Activated CD4-positive, alpha-beta T cell treated with anti-CD3 and anti-CD28 coated beads for 24 hours (primary cell): Measurements from ENCODE around the gene KCTD17.
A peak's percentile ranks its signal among the peaks of the same experiment; 100 is the strongest.

ENCODE experiments used
- DNase-seq, 2 donors: peaks; one replicate each; pipeline ENCODE4 v3.0.0-alpha.2; 2020; ENCODE audit warnings: low read depth in 2 of 2

Gene KCTD17

DNA sequence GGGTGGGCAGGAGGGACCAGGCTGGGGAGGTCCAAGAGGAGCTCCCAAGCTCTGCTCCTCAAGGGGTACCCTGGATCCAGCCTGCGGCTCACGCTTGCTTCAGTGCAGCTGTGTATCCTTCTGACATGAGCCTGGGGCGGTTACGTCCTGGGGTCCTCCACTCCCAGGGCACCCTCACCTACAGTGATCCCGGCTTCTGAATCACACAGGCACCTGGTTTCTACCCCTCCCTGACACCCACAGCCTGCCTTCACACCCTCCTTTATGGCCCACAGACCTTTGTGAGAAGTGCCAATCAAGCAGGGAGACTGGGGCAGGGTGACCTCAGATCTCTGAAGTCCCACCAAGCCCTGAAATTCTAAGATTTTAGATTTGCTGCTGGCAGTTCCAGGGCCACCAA is 30.5 kb upstream of the KCTD17 start:
- DNase-seq: no peak

DNA sequence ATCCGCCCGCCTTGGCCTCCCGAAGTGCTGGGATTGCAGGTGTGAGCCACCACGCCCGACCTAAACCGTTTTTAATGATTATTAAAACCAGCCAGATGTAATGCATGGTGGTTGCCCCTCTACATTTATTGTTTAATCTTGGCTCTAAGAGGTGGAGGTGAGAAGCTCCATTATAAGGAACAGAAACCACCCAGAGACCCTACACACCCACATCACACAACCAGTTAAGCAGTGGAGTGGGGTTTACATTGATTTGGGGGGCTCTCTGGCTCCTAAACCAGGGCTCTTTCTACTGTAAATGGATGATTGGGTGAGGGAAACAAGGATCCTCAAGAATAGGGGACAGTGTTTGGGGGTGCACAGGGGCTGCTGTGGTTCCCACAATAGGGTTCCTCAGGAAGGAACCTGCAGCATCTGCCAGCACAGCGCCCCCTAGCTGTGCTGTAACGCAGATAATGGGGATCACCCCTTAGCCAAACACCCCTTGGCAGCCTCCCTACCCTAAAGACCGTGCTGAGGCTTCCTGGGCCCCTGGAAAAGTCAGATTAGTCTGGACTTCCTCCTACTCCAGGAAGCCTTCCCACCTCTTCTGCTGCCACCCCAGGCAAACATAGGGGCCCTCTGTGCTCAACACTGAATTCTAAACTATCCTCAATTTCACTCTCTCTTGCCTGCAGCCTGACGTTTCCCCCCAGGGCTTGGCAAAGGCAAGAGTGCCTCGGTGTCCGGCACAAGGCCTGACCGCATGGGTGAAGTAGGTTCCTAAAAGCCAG is 29.6 kb upstream of the KCTD17 start:
- DNase-seq: peak; percentile 35 to 47

DNA sequence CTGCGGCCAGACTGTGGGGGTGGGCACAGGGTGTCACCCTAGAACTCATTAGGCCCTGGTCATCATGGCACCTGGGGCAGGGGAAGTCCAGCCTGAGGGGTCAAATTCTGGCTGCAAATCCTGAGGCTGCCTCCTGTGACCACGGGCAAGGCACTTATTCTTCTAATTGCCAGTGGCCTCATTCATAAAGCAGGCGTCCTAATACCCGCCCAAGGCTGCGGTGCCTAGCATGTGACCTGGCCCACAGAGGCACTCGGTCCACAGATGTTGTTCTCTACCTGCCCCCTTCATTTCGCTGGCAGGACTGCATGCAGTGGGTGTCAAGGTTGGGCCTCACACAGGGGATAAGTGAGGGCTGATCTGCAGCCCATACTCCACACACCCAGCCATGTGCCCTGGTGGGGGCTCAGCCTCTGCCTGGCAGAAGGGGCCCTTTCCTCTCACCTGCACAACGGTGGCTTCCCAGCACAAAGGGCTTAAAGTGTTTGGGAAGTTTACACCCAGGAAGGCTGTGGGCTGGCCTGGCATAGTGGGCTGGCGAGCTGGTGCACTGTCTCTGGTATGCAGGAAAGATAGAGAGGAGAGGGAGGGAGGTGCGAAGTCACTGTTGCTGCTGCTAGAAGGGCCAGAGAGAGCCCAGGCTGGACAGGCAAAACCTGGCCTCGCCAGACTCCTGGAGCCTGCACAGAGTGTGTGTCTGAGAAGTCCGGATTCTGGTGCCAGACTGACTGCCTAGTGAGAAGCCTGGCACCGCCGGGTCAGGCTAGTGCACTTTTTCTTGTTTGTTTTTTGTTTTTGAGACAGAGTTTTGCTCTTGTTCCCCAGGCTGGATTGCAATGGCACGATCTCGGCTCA is 28.8 kb upstream of the KCTD17 start:
- no peak for DNase-seq

DNA sequence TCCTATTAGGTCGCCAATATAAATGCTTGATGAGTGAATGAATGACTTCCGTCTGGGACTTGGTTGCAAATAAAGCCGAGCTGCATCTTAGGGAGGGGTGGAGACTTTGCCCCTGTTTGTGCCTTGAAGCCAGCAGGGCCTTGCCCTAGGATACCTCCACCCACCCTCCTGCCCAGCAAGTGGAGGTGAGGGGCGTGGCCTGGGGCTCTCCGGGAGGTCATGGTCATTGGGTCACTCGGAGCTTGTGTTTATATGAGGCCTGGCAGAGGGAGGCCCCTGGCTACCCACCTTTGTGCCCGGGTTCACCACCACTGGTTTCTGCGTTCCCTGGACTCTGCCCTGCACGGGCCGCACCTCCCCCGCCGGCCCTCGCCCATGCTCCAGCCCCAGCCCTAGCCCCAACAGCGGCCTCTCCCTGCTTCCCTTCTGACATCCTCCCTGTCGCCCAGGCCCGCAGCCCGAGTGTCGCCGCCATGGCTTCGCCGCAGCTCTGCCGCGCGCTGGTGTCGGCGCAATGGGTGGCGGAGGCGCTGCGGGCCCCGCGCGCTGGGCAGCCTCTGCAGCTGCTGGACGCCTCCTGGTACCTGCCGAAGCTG is 27.7 kb upstream of the KCTD17 start:
- no peak for DNase-seq

DNA sequence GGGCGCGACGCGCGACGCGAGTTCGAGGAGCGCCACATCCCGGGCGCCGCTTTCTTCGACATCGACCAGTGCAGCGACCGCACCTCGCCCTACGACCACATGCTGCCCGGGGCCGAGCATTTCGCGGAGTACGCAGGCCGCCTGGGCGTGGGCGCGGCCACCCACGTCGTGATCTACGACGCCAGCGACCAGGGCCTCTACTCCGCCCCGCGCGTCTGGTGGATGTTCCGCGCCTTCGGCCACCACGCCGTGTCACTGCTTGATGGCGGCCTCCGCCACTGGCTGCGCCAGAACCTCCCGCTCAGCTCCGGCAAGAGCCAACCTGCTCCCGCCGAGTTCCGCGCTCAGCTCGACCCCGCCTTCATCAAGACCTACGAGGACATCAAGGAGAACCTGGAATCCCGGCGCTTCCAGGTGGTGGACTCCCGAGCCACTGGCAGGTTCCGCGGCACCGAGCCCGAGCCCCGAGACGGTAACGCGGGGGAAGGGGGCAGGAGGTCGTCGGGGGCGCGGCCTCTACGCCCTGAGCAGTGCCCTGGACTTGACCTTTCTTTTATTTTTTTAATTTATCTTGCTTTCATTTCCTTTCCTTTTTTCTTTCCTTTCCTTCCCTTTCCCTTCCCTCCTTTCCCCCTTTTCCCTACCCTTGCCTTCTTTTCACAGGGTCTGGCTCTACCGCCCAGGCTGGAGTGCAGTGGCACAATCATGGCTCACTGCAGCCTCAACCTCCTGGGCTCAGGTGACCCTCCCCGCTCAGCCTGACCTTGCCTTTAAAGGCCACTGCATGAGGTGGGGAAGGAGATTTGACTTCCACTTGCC is 27.0 kb upstream of the KCTD17 start:
- no peak for DNase-seq

DNA sequence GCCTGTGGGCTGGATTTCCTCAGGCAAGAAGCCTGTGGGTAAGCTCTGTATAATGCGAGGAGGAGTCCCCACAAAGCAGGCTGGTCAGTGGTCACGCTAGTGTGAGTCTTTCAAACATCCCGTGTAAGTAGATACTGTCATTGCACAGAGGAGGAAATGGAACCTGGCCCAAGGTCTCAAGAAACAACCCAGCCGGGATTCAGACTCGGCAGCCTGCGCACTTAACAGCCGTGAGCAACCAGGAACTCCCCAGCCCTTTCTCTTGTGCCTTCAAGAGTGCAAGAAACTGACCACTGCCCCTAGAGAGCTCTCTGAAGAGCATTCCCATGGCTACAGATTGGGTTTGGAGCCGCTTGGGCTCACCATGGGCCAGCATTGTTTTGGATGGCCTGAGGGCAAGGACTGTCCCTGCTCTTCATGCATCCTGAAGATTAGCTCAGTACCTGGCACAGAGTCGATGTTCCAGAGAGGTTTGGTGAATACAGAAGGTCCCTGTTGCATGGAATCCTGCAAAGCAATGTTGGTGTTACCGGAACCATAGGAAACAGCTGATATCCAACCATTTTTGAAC is 26.0 kb upstream of the KCTD17 start:
- no peak for DNase-seq

DNA sequence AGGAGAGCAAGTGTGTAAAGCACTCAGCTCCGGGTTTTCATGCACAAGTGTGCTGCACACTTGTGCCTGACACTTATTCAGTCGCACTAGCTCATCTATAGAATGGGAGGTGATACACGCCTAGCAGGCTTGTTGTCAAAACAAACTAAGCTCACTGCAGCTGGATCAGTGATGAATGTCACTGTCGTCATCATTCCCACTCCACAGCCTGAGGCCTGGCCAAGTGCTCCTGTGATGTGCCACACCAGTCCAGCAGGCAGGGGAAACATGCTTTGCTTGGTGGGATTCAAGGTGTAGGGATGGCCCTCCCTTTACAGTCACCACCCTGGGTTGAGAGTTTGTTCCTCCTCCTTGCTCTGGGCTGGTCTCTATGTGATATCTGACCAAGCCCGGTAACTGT is 25.2 kb upstream of the KCTD17 start:
- no peak for DNase-seq

DNA sequence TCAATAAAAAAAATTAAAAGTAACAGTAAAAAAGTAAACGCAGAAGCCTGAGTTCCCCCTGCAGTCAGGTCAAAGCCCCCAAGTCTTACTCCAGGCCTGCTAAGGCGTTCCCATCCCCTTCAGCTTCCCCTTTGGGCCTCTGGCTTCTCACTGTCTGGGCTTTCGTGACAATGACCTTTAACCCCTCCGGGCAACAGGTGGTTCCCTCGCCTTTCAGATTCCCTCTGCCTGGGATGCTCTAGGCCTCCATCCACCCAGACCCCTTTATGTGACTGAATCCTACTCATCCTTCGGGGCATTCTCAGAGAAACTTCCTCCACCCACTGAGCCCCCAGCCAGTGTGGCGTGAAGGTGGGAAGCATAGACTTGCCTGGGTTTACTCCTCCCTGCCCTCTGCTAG is 24.0 kb upstream of the KCTD17 start:
- no peak for DNase-seq

DNA sequence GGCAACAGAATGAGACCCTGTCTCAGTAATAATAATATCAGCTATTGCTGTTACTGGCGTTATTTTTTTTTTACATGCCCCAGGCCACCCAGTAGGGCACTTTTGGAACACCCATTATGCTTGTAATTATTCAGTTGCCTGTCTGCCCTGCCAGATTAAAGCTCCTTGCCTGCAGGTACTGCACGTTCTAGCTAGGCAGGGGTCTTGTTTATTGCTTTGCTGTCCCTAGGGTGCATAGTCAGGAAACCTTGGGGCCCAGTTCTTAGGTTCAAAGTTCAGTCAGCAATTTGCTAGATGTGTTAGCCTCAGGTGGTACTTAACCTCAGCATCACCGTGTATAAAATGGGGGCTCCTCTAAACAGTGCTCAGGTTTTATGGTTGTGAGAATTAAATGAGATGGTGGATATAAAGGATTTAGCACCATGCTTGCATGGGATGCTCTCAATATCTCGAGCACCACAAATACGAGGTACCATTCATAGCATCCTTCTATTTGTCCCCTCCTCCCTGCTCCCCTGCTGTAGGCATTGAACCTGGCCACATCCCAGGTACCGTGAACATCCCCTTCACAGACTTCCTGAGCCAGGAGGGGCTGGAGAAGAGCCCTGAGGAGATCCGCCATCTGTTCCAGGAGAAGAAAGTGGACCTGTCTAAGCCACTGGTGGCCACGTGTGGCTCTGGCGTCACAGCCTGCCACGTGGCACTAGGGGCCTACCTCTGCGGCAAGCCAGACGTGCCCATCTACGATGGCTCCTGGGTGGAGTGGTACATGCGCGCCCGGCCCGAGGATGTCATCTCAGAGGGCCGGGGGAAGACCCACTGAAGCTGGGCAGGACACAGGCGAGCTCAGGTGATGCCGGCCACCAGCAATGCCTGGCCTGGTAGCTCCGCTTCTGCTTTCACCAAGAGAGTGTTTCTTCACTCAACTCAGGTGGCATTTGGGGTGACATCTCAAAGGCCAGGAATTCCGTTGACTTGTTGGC is 22.6 kb upstream of the KCTD17 start:
- DNase-seq: no peak

DNA sequence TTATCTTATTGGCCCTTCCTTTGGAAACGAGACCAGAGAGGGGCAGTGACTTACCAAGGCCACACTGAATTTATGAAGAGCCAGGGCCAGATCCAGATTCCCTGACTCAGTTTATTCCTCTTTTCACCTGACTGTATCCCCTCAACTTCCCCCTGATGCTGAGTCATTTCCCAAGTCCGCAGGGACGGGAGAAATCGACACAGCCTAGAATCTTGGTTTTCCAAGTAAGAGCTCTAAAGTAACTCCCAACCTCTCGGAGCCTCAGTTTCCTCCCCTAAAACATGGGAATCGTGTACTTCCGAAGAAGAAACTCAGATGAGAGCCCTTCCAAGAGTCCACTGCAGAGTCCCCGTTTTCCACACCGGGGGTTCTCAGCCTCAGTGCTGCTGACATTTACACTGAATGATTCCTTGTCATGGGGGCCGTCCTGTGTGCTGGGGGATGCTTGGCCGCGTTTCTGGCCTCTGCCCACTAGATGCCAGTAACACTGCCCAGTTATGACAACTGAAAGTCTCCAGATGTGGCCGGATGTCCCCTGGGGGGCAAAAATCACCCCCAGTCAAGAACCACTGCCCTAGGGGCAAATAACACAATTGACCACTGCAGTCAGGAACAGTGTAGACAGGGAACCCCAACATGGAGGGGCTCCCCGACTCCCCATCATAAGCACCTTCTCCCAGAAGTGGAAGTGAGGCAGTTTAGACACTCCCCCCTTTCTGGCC is 20.8 kb upstream of the KCTD17 start:
- no peak for DNase-seq

DNA sequence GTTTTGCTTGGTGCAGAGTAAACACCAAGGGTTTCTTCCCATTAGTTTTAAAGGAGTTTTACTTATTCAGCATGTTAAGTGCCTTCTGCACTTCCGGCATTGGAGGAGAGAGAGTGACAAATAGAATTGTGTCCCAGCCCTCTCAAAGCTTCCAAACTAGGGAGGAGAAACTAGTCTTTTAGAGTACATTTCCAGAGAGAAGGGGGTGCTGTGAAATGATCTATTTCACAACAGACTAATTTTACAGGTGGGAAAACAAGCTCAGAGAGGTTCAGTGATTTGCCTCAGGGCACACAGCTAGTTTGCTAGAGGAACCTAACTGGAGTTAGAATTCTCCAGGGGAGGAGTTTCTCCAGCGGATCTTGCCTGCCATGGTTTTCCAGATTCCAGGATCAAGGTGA is 19.4 kb upstream of the KCTD17 start:
- no peak for DNase-seq

DNA sequence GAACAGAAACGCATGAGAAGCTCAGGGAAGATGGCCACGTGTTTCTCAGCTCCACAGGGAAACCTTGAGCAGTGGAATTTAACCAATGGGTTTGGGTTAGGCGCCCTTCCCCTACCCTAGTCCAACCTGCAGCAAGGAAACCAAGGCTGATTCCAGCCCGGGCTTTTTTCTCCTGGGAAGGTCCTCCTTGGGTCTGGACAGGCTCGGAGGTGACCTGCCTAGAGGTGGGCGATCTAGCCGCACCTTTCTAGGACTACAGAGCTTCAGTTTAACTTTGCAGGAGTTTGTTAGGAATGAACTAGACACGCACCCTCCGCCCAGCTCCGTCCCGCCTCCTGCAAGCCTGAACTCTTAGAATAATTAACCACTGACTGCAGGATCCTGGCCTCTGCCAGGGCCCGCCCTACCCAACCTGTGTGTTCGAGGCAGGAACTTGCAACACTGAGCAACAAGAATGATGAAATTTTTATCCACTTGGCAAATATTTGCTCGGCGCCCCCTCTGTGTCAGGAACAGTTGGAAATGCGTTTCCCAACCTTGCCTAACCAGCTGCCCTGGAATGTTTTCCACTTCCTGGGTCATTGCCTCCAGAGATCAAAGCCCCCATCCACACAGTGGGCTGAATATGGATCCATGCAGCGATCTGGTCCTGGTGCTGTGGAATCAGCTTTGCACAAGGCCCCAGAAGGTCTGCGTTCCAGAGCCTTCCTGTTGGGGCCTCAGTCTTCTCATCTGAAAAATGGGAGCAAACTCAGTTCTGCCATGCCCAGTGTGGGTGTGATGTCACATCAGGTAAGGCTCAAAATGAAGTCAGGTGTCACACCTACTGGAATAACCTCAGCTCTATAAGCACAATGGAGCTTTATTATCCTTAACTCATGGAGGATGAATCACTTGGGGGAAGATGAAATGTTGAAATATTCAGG is 18.7 kb upstream of the KCTD17 start:
- no peak for DNase-seq

DNA sequence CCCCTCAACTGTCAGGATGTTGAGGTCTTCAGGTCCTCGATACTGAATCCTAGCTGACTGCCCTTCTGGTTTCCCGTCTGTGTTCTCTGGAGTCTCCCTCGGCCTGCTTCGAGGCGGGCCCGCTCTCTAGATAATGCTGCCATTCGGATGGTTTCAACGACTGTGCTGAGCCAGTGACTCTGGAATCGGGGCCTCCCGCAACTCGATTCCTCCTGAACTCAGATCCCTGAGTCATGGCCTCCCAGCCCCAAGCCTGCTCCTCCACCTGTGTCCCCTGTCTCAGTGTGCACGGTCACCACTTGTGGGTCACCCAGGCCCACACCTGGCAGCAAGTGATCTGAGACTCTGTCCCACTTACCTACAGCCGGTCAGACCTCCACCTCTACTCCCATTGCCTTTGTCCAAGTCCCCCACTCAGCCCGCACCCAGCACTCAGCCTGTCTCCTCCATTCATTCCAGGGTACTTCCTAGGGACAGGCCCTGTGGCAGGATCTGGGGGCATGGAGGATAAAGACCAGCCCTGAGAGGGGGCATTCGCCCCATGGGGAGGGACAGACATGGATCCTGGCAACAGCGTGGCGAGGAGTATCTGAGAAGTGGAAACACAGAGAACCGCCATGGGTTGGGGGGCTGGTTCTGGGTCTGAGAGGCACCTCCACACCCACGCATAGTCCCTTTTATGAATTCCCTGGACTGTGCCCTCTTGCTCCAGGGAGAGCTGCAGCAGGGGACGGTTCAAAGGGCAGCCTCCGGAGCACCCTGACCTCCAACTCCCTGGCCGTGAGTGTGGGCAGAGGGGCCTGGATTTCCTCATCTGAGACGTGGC is 17.7 kb upstream of the KCTD17 start:
- no peak for DNase-seq

DNA sequence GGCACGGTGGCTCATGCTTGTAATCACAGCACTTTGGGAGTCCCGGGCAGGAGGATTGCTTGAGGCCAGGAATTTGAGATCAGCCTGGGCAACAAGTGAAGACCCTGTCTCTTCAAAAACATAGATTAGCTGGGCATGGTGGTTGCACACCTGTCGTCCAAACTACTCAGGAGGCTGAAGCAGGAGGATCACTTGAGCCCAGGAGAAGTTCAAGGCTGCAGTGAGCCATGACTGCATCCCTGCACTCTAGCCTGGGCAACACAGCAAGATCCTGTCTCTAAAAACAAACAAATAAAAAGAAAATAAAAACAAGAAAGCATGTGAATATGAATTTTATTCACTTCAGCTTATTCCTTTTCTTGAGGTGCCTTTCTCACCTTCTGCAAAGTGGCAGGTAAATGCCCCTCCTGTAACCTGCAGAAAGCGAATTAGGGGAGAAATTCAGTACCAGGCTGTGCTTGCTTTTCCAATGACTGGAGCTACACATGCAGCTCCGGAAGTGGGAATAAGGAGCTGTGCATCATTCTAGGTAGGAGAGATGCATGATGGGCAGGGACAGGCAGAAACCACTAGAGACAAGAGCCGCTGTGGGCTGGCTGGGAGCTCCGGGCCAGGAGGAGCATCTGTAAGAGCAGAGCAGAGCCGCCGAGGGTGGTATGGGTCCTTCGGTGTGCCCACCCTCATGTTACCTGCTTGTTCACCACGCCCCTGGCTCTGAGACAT is 14.7 kb upstream of the KCTD17 start:
- no peak for DNase-seq

DNA sequence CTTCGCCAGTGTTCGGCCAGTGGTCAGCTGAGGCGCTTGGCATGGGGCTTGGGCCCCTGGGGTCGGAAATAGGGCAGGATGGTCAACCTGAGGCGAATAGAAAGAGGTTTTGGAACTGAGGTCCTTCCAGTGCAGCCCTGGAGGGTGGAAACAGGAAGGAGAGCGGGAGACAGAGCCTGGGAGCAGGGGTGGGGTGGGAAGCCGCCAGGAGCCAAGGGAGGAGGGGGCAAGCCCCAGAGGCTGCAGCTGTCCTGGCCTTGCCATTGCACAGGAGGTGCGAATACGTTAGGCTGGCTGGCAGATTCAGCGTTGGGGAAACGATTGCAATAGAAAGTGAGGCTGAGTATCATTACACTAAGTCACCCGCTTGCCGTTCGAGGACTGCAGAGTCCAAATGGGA is 13.9 kb upstream of the KCTD17 start:
- no peak for DNase-seq

DNA sequence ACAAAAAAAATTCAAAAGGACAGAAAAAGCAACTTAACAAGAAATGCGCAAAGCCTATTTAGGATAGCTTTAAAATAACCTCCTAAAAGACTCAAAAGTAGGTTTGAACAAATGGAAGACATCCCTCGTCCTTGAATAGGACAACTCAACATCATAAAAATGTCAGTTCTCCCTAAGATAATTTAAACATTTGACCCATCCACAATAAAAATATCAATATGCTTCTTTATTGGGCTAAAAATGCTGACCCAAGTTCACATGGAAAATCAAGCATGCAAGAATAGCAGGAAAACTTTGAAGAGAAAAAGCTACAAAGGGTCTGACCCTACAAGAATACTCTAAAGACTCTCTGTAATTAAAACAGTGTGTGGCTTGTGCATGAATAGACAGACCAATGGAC is 12.1 kb upstream of the KCTD17 start:
- DNase-seq: no peak

DNA sequence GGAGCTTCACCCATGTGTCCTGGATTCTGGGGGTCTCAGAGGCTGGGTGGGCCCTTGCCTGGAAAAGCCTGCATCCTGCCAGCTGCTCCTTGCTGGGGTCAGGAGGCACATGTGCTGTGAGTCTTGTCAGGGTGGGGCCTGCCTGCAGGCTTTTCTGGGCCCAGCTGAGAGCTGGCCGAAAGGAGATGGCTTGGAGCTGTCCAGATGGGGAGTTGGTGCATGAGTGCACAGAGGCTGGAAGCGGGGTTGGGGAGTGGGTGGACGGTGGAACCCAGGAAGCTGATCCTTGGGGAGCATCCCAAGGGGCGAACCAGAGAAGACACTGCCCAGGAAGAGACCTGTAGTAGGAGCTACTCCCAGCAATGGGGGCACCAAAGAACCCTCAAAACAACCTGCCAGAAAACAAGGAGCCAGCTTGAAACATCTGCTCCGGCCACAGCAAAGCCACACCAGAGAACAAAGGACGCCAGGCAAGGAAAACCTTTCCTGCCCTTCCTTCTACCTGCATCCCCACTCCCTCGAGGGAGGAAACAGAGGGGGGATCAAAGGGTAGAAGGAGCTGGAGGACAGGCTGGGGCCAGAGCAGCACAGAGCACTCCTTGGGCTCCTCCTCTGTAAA is 8.2 kb upstream of the KCTD17 start:
- no peak for DNase-seq
